ENCODE data around the gene MRS2.
"Not testable (repeated sequence)": the region's sequence is repeated elsewhere in the genome, so short reads cannot be mapped to it uniquely, and the experiment has no call there.

GRCh38 chr6:24365103-24365633 lies 37.6 kb upstream of the MRS2 start:
- TF ChIP-seq POLR2A, CTCF (IDR thresholded peaks at IDR 0.05): not testable (repeated sequence)

Data from uterus (tissue), 2 donors.